CD4-positive, alpha-beta T cell treated with Interleukin-6 for 4 hours (primary cell): ENCODE measurements around the gene IFNL2.
"Not testable (repeated sequence)": the region's sequence is repeated elsewhere in the genome, so short reads cannot be mapped to it uniquely, and the experiment has no call there.

Source experiments
- DNase-seq: peaks from one replicate; pipeline ENCODE4 v3.0.0-alpha.2; 2020; ENCODE audit warnings: mixed read lengths

Gene IFNL2

DNA sequence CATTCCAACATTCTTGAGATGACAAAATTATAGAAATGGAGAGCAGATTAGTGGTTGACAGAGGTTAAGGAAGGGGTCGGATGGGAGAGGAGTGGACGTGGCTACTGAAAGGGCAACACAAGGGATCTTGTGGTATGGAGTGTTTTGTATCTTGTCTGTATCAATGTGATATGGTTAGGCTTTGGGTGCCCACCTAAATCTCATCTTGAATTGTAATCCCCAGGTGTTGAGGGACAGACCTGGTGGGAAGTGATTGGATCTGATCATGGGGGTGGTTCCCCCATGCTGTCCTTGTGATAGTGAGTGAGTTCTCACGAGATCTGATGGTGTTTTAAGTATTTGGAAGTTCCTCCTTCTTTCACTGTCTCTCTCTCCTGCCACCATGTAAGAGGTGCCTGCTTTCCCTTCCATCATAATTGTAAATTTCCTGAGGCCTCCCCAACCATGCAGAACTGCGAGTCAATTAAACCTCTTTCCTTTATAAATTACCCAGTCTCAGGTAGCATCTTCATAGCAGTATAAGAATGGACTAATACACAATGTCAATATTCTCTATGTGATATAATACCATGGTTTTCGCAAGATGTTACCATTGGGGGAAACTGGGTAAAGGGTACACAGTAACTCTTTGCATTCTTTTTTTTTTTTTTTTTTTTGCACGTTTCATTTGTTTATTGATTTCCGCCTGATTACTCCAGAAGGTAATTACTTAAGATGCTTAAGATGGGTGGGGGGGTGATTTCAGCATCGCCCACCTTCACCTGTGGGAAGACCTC lies 14.6 kb upstream of the IFNL2 start:
- DNase-seq: no peak

DNA sequence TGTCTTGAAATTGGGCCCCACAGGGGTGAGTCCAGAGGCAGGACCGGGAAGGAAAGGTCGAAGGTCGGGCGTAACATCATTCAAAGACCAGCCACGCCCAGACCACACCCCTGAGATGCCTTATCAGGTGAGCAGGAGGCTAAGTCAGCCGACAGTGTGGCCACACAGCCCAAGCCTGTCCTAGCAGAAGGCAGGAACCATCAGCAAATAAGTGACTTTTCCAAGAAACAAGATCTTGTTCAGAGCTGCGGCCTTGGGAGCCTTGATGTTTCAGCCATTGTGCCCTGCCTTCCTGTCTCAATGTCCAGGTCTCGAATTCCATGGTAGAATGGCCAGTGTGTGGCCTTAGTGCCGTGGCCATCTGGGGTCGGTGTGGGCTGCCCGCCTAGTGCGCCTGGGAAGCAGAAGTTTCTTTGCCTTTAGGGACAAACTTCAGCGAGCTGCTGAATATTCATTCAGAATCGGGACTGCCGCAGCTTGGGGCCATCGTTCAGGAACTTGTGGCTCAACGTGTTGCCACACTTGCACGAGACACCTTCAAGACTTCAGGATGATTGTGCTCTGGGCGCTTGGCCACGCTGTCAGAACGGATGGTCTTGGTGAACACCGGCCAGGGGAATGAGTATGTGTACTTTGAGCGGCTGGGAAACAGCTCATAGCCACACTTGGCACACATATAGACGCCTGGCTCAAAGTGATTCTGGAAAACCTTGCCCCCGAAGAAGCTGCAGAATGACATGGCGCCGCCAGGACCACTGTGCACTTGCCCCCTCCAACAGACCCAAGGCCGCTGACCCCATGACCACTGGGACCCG lies 13.5 kb upstream of the IFNL2 start:
- DNase-seq: no peak

DNA sequence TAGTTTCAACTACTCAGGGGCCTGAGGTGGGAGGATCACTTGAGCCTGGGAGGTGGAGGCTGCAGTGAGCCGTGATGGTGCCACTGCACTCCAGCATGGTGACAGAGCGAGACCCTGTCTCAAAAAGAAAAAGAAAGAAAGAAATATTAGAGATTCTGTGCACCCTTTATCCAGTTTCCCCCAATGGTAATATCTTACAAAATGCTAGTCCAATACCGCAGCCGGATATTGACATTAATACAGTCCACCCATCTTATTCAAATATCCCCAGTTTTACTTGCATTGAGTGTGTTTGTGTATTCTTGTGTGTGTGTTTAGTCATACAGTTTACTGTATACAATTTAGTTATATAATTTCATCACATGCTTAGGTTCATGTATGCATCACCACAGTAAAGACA lies 11.0 kb upstream of the IFNL2 start:
- DNase-seq: no peak

DNA sequence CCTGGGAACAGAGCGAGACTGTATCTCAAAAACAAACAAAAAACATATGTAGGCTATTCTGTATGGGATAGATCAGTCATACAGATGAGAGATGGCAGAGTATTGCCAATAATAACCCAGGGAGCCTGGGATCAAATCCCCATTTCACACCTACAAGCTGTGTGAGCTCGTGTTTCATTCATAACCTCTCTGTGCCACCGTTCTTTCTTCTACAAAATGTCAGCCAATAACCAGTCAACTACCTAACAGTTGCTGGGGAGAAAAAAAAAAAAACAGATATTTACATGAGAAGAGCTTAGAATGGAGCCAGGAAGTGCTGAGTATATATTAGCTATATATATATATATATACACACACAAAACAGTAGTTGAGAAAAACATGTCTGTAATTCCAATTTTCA lies 6.5 kb upstream of the IFNL2 start:
- no peak for DNase-seq

DNA sequence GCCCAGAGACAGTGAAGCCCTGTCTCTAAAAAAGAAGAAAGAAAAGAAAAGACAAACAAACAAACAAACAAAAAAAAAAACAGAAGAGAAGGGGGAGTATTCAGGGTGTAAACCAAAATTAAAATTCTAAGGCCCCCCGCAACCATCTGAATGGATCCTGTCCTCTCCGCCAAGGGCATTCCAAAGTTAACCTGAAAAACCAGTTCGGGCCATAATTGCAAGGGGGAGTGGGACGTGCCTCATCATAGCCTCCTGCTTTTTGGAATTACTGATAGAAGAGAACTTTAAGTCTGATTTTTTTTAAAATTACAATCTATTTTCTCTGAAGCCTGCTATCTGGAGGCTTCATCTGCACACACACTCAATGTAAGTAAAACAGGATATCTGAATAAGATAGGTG lies 5.7 kb upstream of the IFNL2 start:
- DNase-seq: no peak

DNA sequence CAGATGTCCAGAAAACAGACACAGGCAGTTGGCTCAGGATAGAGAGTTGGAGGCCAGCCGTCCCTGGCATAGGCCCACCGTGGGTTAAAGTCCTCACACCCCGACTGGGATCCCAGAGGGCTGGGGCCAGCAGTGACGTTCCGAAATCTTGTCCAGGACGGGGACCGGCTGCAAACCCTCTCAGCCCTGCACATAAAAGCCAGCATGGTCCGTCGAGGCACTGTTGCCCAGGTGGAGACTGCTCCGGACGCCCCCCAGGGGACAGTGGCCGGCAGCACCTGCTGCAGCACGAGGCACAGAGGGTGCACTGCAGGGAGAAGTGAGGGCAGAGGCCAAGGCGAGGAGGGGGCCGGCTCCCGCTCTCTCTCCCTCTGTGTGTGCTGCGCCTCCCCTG lies 4.3 kb upstream of the IFNL2 start:
- no peak for DNase-seq

DNA sequence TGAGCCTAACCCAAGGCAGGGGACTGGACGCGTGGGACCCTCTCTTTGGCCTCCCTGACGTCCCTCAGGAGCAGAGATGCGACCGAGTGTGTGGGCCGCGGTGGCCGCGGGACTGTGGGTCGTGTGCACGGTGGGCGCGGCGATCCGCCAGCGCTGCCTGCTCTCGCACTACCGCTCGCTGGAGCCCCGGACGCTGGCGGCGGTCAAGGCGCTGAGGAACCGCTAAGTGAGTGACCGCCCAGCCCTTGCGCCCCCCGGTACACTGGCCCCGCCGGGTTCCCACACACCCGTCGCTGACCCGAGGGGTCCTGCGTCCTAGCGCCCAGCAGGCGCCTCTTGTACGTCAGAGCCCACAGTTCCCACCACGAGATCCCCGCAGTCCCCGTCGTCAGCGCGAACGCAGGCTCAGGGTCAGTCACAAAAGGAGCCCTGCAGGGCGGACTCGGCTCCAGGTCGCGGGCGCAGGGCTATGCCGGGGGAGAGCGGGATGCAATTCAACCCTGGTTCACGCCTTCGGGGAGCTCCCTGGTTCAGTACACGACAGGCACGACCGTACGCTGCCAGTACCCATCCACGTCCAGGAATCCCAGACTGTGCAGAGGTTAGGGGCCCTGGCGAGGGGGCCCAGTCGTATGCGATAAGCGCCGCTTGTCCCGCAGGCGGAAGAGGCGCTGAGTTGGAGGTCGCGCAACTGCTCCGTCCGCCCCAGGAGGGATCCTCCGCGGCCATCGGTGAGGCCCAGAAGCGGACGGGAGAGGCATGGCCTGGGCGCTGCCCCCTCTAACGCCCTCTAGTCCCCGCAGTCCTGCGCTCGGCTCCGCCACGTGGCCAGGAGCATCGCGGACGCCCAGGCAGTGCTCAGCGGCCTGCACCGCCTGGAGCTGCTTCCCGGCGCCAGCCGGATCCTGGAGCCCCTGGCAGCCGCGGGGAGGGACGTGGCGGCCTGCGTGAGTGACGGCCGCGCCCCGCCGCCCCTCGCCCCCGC lies 3.6 kb upstream of the IFNL2 start:
- no peak for DNase-seq

DNA sequence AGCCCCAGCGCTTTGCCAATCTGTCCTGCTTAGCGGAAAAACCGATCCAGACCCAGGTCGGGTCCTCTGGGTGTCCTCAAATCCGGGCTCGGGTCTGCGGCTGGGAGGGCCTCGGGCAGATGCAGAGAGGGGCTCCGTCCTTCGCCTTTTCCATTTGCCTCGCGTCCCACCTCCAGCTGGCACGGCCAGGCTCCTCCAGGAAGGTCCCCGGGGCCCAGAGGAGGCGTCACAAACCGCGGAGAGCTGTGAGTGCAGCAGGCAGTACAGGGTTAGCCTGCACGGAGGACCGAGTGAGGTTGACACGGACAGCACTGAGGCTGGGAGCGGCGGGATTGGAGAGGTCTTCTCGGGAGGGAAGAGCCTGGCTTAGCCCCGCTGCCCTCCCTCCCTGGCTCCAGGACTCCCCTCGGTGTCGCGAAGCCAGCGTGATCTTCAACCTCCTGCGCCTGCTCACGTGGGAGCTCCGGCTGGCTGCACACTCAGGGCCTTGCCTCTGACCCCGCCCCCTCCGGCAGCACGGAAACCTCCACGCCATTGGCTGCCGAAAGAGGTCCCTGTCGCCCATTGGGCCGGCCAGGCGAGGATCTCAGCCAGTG lies 2.8 kb upstream of the IFNL2 start:
- no peak for DNase-seq

DNA sequence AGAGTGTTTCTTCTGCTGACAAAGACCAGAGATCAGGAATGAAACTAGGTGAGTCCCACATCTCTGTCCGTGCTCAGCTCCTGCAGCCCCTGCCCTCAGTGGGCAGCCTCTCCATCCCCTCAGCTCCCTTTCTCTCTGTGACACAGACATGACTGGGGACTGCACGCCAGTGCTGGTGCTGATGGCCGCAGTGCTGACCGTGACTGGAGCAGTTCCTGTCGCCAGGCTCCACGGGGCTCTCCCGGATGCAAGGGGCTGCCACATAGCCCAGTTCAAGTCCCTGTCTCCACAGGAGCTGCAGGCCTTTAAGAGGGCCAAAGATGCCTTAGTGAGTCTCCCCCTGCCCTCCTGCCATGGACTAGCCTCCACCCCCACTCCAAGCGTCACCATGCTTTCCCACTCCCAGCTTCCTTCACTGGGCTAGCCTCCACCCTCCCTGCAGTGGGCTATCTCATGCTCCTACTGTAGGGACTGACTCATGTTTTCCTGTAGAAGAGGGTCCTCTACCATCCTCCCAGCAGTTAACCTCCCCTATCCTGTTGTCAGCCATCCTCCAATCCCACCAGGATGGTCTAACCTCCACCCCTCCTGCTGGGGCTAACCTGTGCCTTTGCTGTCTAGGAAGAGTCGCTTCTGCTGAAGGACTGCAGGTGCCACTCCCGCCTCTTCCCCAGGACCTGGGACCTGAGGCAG lies 481 bp downstream of the IFNL2 start:
- DNase-seq: not testable (repeated sequence)

DNA sequence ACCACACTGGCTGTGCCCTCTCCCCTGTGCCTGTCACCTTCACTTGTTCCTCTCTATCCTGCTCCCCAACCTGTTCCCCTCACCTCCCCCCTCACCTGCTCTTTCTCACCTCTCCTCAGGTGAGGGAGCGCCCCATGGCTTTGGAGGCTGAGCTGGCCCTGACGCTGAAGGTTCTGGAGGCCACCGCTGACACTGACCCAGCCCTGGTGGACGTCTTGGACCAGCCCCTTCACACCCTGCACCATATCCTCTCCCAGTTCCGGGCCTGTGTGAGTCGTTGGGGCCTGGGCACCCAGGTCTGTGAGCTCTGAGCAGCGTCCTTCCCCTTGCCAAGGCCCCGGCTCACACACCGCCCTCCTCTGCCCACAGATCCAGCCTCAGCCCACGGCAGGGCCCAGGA lies 1.2 kb downstream of the IFNL2 start:
- not testable (repeated sequence) for DNase-seq

DNA sequence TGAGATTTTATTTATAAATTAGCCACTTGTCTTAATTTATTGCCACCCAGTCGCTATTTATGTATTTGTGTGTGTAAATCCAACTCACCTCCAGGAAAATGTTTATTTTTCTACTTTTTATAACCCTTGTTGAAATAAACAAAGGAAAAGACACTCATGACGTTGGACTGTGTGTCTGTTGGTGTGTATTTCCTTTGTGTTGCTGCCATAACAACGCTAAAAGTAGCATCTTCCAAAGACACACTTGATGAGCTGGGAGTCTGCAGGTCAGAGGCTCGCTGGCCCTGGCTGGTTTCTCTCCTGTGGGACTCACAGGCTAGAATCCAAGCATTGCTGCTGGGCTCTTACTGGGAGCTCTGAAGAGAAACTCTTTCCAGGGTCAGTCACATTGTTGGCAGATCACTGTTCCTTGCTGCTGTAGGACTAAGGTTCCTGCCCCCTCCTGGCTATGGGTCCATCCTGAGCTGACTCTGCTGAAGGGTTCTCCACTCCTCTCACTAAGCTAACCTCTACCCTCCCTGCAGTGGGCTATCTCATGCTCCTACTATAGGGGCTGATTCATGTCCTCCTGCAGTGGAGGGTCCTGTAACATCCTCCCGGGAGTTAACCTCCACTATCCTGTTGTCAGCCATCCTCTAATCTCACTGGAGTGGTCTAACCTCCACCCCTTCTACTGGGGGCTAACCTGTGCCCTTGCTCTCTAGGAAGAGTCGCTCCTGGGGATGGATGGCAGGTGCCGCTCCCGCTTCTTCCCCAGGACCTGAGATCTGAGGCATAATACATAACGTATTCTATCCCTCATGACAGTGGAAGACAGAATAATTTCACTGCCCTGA lies 2.1 kb downstream of the IFNL2 start:
- DNase-seq: no peak

DNA sequence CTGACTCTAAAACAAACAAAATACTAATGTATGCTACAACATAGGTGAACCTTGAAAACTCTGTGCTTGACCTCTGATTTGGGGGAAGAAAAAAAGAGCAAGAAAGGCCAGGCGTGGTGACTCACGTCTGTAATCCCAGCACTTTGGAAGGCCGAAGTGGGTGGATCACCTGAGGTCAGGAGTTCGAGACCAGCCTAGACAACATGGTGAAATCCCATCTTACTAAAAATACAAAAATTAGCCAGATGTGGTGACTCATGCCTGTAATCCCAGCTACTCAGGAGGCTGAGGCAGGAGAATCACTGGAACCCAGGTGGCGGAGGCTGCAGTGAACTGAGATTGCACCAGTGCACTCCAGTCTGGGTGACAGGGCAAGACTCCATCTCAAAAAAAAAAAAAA lies 5.7 kb downstream of the IFNL2 start:
- DNase-seq: not testable (repeated sequence)

DNA sequence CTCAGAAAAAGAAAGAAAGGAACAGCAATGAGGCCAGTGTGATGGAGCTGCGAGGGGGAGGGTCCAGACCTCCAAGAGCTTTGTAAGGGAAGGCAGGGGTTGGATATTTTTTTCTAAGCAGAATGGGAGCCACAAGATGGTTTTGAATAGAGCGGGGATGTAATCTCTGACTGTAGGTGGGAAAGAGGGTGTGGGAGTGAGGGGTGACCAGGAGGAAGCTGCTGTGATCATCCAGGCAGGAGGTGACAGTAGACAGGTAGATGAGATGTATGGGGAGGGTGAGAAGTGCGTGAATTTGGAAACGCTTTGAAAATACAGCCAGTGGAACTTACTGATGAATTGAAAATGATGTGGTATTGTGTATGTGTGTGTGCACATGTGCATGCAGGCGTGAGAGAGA lies 7.4 kb downstream of the IFNL2 start:
- DNase-seq: no peak

DNA sequence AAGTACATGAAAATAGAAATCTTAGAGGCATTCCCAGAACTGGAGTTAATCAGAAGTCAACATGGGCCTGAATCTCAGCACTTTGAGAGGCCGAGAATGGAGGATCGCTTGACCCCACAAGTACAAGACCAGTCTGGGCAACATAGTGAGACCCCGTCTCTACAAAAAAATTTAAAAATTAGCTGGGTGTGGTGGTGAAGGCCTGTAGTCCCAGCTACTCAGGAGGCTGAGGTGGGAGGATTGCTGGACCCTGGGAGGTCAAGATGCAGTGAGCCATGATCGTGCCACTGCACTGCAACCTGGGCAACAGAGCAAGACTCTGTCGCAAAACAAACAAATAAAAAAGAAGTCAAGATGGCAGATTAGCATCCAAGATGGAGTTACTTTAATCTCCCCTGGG lies 8.5 kb downstream of the IFNL2 start:
- no peak for DNase-seq

DNA sequence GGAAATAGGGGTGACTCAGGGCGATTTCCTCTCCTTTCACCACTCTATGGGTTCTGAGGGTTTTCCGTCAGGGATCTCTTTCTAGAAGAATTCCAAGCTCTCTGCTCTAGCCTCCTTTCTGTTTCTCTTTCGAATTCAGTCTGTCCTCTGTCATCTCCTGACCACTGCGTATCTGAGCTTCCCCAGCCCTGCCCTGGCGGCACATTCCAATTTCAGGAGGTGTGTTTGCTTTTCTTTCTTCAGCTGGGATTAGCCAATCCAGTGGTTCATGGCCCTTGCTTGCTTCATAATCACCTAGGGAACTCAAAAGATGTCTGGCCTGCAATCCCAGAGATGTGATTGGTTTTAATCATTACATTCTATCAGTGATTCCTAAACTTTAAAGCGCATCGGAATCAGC lies 9.4 kb downstream of the IFNL2 start:
- DNase-seq: no peak

DNA sequence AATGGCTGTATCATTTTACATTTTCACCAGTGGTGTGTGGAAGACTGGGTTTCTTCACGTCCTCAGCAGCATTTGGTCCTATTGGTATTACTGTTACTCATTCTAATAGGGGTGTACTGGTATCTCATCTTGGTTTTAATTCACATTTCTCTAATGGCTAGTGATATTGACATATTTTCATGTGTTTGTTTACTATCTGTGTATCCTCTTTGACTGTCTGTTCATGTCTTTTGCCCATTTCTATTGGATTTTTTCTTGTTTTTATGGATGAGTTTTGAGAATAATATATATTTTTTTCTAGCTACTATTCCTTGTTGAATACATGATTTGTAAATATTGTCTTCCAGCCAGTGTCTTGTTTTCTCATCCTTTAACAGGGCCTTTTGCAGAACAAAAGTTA lies 13.8 kb downstream of the IFNL2 start:
- no peak for DNase-seq

DNA sequence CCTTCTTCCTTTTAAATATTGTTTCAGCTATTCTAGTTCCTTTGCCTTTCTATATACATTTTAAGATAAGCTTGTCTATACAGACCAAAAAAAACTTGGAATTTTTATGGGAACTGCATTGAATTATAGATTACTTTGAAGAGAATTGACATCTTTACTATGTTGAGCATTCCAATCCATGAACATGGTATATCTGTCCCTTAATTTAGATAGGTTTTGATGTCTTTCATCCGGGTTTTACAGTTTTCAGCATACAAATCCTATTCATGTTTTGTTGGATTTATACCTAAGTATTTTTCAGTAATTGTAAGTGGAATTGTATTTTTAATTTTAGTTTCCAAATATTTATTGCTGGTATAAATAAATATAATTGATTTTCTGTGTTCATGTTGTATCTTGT lies 15.8 kb downstream of the IFNL2 start:
- no peak for DNase-seq

DNA sequence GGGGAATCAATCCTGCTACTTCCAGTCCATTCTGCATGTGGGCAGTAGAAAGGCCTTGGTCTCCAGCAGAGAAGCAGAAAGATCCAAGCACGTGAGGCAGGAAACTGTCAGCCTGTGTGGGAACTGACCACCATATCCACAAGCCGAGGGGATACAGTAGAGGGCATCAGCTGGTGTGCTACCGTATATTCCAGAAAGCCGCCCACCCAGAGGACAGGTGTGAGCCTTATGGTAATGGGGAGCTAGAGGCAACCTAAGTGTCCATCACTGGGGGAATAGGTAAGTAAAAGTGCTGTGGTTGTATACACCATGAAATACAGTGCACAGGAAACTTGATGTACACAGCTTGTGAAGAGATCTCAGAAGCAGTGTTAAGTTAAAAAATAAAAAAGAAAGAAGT lies 25.2 kb downstream of the IFNL2 start:
- no peak for DNase-seq

DNA sequence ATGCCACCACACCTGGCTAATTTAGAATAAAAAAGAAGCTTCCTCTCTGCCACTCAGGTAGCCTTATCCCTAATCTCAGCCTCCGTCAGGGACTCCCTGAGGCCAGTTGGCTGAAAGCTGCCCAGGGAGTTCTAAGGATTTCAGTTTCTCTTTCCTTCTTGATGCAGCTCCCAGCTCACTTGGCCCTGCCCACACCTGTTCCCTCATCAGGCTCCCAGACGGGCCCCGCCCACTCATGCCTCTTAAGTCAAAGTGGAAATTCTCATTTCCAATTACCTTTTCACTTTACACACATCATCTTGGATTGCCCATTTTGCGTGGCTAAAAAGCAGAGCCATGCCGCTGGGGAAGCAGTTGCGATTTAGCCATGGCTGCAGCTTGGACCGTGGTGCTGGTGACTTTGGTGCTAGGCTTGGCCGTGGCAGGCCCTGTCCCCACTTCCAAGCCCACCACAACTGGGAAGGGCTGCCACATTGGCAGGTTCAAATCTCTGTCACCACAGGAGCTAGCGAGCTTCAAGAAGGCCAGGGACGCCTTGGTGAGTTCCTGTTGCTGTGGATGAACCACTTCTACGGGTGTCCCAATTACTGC lies 28.0 kb downstream of the IFNL2 start, which contains the start of gene IFNL1:
TSS of gene IFNL1 (plus strand) at position 353 of the 591 bp plus-strand sequence. CDS start at position 368, 15 bp downstream.
- DNase-seq: no peak

DNA sequence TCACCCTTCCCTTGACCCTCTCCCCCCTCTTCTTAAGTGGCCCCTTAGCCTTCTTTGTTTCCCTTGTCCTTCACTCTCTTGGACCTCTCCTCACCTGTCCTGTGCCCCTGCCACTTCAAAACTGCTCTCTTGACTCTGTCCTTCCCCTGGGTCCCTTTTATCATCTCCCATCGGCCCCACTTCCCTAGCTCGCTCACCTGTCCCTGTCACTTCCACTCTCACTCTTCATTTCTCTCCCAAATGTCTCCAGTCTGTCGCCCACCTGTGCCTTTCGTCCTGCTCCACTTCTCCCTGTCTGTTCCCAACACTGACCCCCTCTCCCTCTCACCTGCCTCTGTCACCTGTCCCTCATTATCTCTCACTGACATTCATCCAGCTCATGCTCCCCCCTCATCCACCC lies 28.7 kb downstream of the IFNL2 start:
- DNase-seq: no peak
